Activated CD8-positive, alpha-beta memory T cell treated with anti-CD3 and anti-CD28 coated beads for 4 hours (primary cell): ENCODE data around the gene GMDS.

Experiments used
- DNase-seq, 2 donors: peaks; one replicate each; pipeline ENCODE4 v3.0.0-alpha.2; 2020; ENCODE audit warnings: low read depth in 2 of 2

GMDS gene

GRCh38 chr6:2245103-2245876, at the start of gene GMDS:
TSS of gene GMDS (minus strand) at chr6:2245605.
- DNase-seq: peak; percentile 57 to 64

DNA sequence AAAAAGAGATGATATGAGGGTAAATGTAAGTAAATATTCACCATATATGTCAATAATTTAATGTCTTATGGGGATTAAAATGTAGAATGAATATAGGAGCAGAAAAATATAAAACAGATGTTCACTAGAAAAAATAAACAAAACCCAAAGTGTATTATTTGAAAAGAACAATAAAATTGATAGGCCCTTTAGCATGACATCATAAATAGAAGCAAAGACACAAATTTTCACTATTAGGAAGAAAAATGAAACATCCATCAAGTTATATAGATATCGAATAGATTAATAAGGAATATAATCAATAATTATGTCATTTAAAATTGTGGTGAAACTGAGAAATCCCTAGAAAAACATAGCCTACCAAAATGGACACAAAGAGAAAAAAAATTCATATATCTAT, 40.1 kb upstream of the GMDS start:
- DNase-seq: no peak

GRCh38 chr6:2275892-2276242, 30.5 kb upstream of the GMDS start:
- DNase-seq: no peak

DNA sequence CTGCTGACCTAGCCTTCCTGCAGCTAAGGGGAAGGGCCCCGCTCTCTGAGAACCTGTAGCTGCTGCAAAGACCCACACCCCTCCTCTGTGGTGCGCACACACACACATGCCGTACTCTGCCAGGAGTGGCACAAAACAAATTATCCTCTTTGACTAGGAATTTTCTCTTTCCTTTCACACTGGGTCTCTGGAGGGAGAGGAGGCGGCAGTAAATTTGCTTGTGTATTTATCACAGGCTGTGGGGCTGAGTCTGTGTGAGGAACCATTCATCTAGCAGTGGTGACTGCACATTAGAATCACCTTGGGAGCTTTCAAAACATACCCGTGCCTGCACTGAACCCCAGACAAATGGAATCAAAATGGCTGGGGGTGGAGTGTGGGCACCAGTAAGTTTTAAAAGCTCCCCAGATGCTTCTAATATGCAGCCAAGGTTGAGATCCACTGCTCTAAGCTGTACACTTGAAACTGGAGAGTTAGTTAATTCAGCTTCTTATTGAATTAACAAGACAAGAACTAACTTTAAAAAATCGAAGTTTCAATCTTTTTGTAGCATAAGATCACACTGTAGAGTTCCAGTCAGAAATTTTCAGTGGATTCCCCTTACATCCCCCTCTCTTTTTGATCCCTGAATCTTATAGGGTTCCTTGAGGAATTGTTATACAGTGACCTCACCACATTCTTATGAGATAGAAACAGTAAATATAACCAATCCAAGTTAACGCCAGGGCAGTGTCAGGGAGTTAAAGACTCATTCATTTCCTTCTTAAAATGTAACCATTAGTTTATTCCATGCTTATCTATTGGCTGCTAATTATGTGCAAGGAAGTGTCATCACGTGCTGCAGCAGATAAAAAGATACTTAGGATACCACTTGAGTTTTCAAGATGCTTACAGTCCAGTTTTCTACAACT, 29.8 kb upstream of the GMDS start:
- no peak for DNase-seq

DNA sequence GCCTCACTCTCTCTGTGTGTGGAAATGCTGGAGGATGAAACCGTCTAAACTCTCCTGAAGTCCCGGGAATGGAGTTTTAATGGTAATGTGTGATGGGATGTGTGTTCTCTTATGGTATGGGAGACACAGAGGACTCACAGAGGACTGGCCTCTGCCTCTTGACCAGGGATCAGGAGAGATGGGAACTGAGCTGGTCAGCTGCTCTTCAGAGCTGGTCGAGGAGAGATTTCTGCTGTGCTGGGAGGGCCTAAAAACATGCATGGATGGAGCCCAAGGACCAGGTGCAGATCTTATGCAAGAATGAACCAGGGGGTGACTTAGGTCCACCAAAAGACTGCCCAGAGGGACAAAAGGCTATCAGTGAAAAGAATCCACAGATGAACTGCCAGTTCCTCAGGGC, 27.3 kb upstream of the GMDS start:
- no peak for DNase-seq

GRCh38 chr6:2270054-2270453, 24.6 kb upstream of the GMDS start:
- no peak for DNase-seq

DNA sequence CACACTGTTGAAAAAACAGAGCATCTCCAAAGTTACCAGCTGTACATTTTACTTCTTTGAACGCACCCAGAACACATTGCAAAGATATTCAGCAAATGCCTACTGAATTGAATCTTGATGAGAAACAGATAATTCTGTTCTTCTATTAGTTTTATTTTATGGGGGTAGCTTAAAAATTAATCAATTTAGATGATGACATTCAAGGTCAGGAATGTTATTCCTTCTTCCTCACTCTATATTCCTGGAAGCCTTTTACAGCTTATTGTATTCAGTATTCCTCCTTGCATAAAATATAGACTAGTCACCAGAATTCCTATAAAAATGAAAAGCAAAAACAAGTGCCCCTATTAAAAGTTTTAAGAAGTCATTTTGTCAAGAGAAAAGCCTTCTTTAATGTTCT, 21.4 kb upstream of the GMDS start:
- no peak for DNase-seq

- no peak for DNase-seq
These were observed 20.8 kb upstream of the GMDS start for GRCh38 chr6:2266031-2266795.

DNA sequence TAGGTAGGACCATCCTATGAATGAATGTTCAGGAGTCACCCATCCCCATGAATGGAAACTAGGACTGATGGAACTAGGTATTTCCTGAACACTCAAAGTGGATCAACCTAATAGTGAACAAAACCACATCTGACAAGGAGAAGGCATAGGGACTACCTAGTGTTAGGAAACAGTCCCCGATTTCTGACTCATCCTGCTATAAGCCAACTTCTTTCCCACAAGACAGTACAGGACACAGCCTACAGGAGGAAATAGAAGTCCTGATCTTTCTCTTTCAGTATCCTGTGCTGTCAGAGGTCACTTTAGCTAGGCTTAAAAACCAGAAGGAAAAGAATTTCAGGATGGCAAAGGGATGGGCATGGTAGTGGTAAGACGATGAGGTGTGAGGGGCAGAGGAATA, 19.5 kb upstream of the GMDS start:
- DNase-seq: no peak

GRCh38 chr6:2263896-2264295, 18.5 kb upstream of the GMDS start:
- DNase-seq: no peak

GRCh38 chr6:2259574-2259973, 14.2 kb upstream of the GMDS start:
- no peak for DNase-seq

- DNase-seq: no peak
These were observed 13.6 kb upstream of the GMDS start for GRCh38 chr6:2259002-2259494.

DNA sequence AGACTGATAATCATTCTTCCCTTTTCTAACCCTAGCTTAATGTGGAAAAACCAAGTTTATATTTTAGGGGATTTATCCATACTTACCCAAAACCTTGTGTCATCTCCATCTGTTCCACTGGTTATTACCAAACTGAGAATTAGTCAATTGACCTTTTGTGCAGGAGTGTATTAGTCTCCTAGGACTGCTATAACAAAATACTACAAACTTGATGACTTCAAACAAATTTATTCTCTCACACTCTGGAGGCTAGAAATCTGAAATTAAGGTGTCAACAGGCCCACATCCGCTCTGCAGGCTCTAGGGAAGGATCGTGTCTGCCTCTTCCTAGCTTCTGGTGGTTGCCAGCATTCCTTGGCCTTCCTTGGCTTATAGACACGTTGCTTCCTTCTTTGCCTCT, 12.7 kb upstream of the GMDS start:
- DNase-seq: no peak

DNA sequence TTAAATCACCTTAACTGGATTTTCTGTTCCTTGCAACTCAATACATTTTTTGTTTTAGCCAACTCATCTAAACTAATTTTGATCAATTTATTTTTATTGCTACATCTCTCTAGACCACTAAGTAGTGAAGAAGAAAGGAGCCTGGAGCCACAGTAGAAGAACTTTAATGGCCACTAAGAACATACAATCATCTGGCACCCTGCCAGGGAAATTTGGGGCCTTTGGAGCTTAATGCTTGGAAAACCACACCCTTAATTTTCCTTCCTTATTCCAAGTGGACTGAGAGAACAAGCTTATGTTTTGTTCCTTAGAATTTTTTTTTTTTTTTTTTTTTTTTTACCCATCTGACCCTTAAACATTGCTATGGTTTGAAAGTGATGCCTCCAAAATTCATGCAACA, 12.0 kb upstream of the GMDS start:
- DNase-seq: no peak

DNA sequence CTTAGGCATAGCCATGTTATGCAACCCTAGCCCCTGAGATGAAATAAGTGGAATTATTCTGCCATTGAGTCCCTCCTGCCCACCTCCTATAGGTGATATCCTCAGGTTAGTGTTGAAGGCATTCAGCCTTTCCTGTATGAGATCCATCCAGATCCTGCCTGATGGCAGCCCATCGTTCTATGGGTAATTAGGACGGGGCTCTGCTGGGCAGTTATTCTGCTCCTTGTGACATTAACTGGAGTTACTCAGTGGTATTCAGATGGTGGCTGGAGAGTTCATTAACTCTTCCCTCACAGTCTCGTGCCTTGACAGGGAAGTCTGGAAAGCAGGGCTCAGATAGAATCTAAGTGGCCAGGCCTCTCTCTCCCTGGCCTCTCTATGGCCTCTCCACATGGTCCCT, 9.3 kb upstream of the GMDS start:
- DNase-seq: no peak

DNA sequence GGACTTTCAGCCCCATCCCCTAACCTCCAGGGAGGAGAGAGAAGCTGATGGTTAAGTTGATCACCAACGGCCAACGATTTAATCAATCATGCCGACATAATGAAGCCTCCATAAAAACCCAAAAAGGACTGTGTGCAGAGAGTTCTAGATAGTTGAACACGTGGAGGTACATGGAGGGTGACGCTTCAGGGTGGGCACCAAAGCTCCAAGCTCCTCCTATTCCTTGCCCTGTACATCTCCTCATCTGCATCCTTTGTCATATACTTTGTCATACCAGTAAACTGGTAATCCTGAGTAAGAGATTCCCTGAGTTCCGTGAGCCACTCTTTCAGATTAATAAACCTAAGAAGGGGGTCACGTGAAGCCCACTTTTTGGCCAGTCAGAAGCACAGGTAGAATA, 3.7 kb upstream of the GMDS start:
- no peak for DNase-seq

DNA sequence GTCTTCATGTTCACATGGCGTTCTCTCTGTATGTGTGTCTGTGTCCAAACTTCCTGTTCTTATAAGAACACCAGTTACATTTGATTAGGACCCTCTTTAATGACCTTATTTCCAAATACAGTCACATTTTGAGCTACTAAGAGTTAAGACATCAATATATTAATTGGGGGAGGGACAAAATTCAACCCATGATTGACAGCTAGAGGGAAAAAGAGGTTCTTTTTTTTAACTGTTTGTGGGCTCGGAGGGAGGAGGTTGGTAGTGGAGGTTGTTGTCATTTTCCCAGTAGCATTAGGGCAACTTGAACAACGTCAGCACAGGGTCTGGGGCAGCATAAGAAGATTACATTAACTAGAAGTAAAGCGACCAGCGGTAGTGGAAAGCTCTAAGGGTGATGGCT, 2.3 kb upstream of the GMDS start:
- DNase-seq: no peak

DNA sequence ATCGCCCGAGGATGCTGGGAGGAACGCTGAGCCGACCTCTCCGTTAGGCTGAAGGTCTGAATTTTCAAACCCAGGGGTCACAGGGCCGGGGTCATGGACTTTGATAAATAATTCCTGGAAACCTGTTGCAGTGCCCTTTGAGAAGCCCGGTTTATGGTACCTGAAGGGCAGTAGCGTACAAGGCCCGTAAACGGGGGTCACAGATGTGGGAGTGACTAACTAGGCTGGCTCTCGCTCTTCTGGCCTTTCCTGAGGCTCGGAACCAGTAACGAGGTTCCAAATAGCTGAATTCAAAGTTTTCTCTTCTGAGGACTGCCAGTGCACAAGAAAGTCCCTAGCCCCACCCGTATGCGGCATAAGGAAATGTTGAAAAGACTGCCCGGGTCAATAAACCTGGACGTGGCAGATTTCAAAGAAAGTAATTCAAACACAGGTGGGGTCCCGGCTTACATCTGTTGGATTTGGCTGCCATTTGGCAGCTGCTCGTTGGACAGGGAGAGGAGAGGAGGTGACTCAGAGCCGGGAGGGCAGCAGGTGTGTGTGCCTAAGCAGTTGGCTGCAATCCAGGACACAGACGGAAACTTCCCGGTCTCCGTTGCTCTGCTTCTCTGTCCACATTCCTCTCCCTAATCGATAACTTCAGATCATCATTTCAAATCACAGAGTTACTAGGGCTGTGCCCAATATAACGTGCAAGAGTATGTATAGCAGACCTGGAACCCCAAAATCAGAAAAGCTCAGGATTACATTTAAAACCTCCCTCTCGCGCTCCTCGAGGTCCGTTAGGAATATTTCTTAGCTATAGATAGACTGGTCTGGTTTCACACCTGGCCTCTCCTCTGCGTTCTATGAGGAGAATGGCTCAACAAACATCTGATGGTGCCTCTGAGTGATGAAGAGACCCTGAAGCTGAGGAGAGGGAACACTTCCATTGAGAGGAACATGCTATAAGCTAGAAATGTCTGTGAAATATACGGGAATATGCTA, 765 bp upstream of the GMDS start:
- DNase-seq: peak in 1 of 2 donors; percentile 4

GRCh38 chr6:2244261-2245102, 923 bp downstream of the GMDS start:
- DNase-seq: no peak

DNA sequence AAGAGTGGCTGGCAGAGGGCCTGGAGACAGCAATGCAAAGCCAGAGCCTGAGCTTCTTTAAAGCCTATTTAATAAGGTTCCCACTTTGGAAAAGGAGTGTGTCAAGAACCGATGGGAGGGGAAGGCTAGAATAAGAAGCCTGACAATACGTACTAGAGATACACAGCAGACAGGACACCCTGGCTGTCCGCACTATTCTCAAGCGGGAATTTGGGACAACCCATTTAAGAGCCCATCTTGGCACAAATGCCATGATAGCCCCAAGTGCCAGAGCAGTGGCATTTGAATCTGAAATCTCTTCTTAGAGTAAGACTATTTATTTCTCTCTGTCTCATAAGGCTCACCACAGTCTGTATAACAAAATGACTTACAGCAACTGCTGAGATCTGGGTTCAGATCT, 3.1 kb downstream of the GMDS start:
- no peak for DNase-seq
